ENCODE results near the gene TRIO.

TRIO gene

GRCh38 chr5:14556015-14556414, 412.9 kb downstream of the TRIO start:
- in situ Hi-C loops (cut with HindIII; ENCODE audit: low pct_unique_long_range_greater_than_20kb, low sequenced_read_pairs) = no loop called here
- no peak for DNase-seq (ENCODE audit: low read depth in 1 of 2, low spot score in 1 of 2)
- no peak for TF ChIP-seq JUND (IDR thresholded peaks at IDR 0.05; ENCODE audit: low read depth)

GRCh38 chr5:14557203-14557770, 414.1 kb downstream of the TRIO start:
- no peak for DNase-seq (ENCODE audit: low read depth in 1 of 2, low spot score in 1 of 2)
- in situ Hi-C loops (cut with HindIII; ENCODE audit: low pct_unique_long_range_greater_than_20kb, low sequenced_read_pairs) = no loop called here
- TF ChIP-seq JUND (IDR thresholded peaks at IDR 0.05; ENCODE audit: low read depth) = no peak

- no peak for DNase-seq (ENCODE audit: low read depth in 1 of 2, low spot score in 1 of 2)
- in situ Hi-C loops (cut with HindIII; ENCODE audit: low pct_unique_long_range_greater_than_20kb, low sequenced_read_pairs) = no loop called here
- TF ChIP-seq JUND (IDR thresholded peaks at IDR 0.05; ENCODE audit: low read depth) = no peak
Measured at GRCh38 chr5:14557791-14558415, 414.8 kb downstream of the TRIO start.

Data from T47D (cell line).